HEK293T (cell line): Measurements from ENCODE around the gene TRPM3.

Source experiments
- BHLHE40 ChIP-seq: fragments of 450-650 bp; IDR thresholded peaks from 2 replicates; pipeline ENCODE4 v1.6.1; 2016; ENCODE audit warnings: mild to moderate bottlenecking, moderate library complexity, borderline replicate concordance
- FOXK2 ChIP-seq: fragments of 450-650 bp; IDR thresholded peaks from 2 replicates; pipeline ENCODE4 v1.6.1; 2016; ENCODE audit warnings: mild to moderate bottlenecking
- FOXM1 ChIP-seq: fragments of 450-650 bp; IDR thresholded peaks from 2 replicates; pipeline ENCODE4 v1.6.1; 2017; ENCODE audit warnings: mild to moderate bottlenecking, borderline replicate concordance
- HDGF ChIP-seq: fragments of 450-650 bp; IDR thresholded peaks from 2 replicates; pipeline ENCODE4 v1.6.1; 2017; ENCODE audit warnings: antibody characterized with exemption, borderline replicate concordance
- NFRKB ChIP-seq: fragments of 450-650 bp; IDR thresholded peaks from 2 replicates; pipeline ENCODE4 v1.6.1; 2016; ENCODE audit warnings: mild to moderate bottlenecking, moderate library complexity
- SUZ12 ChIP-seq: fragments of 450-650 bp; IDR thresholded peaks from 2 replicates; pipeline ENCODE4 v1.6.1; 2016; ENCODE audit warnings: mild to moderate bottlenecking
- TARDBP ChIP-seq: fragments of 450-650 bp; IDR thresholded peaks from 2 replicates; pipeline ENCODE4 v1.6.1; 2016

GRCh38 chr9:70835323-70835722 lies 286.1 kb downstream of the TRPM3 start:
- TF ChIP-seq NFRKB (no peak), SUZ12 (no peak), BHLHE40 (no peak), TARDBP (no peak), FOXM1 (no peak), HDGF (no peak), FOXK2 (no peak)
